Neural progenitor cell (in vitro differentiated cells): ENCODE results near the gene LARGE1. TPM values are rescaled to one million over a fixed set of nuclear protein-coding genes. Genes with fewer than 3 reads are reported as not detected.

Experiments
- DNase-seq: peaks from one replicate; pipeline ENCODE4 v3.0.0-alpha.2; 2016; ENCODE audit warnings: low spot score
- H2AFZ ChIP-seq: fragments of 200-600 bp; sonication (generic); replicated peaks from 2 replicates; pipeline ENCODE4 v1.6.1; 2016; ENCODE audit warnings: antibody characterized with exemption
- H3F3A ChIP-seq: fragments of 200-600 bp; sonication (generic); 2 replicates; pipeline ENCODE4 v1.6.1; 2016; ENCODE audit warnings: antibody characterized with exemption, low read depth
- H3K27ac ChIP-seq: fragments of 200-600 bp; sonication (generic); 2 replicates; pipeline ENCODE4 v1.5.1; 2016; ENCODE audit warnings: mild to moderate bottlenecking
- H3K27me3 ChIP-seq: fragments of 200-600 bp; sonication (generic); 2 replicates; pipeline ENCODE4 v1.6.1; 2016; ENCODE audit warnings: mild to moderate bottlenecking, moderate library complexity
- H3K36me3 ChIP-seq: fragments of 200-600 bp; sonication (generic); 2 replicates; pipeline ENCODE4 v1.5.1; 2016
- H3K4me1 ChIP-seq: fragments of 200-600 bp; sonication (generic); 2 replicates; pipeline ENCODE4 v1.6.1; 2016; ENCODE audit warnings: mixed run types
- H3K4me2 ChIP-seq: fragments of 200-600 bp; sonication (generic); 2 replicates; pipeline ENCODE4 v1.6.1; 2016
- H3K4me3 ChIP-seq: fragments of 200-600 bp; sonication (generic); 2 replicates; pipeline ENCODE4 v1.5.1; 2016
- H3K79me2 ChIP-seq: fragments of 200-600 bp; sonication (generic); 2 replicates; pipeline ENCODE4 v1.6.1; 2016; ENCODE audit warnings: low read depth
- H3K9ac ChIP-seq: fragments of 200-600 bp; sonication (generic); 2 replicates; pipeline ENCODE4 v1.6.1; 2016
- H3K9me3 ChIP-seq: fragments of 200-600 bp; sonication (generic); 2 replicates; pipeline ENCODE4 v1.5.1; 2016; ENCODE audit warnings: low read depth
- H4K20me1 ChIP-seq: fragments of 200-600 bp; sonication (generic); 2 replicates; pipeline ENCODE4 v1.6.1; 2016; ENCODE audit warnings: low read depth
- H3K27ac Mint-ChIP-seq: 3 replicates; pipeline ENCODE4 v1.8.0; 2021; ENCODE audit warnings: mixed read lengths
- H3K27me3 Mint-ChIP-seq: 2 replicates; pipeline ENCODE4 v1.8.0; 2022; ENCODE audit warnings: low read depth, mild to moderate bottlenecking, inconsistent platforms, moderate library complexity, mixed read lengths; ENCODE audit not compliant: insufficient read depth
- H3K36me3 Mint-ChIP-seq: 3 replicates; pipeline ENCODE4 v1.8.0; 2021; ENCODE audit warnings: mixed read lengths
- H3K4me1 Mint-ChIP-seq: 3 replicates; pipeline ENCODE4 v1.8.0; 2021; ENCODE audit warnings: mixed read lengths
- H3K4me3 Mint-ChIP-seq: 3 replicates; pipeline ENCODE4 v1.8.0; 2021; ENCODE audit warnings: mild to moderate bottlenecking, moderate library complexity, mixed read lengths
- H3K9me3 Mint-ChIP-seq: 3 replicates; pipeline ENCODE4 v1.8.0; 2020; ENCODE audit warnings: mixed read lengths
- EZH2 ChIP-seq: fragments of 200-600 bp; sonication (generic); IDR thresholded peaks from 2 replicates; pipeline ENCODE4 v1.6.1; 2017; ENCODE audit warnings: antibody characterized with exemption, mild to moderate bottlenecking, moderate library complexity
- EZH2phosphoT487 ChIP-seq: fragments of 200-600 bp; sonication (generic); IDR thresholded peaks from 2 replicates; pipeline ENCODE4 v1.6.1; 2017; ENCODE audit warnings: antibody characterized with exemption
- total RNA-seq: library from RNA; depleted of rRNA; stranded (reverse); fragments of >200 nt; gene quantifications from 2 replicates; pipeline ENCODE4 v1.2.3, GENCODE V29; 2015; ENCODE audit warnings: low replicate concordance
- TF ChIP-seq, protein P1 (sequence below): fragments of 200-600 bp; sonication (generic); IDR thresholded peaks from 2 replicates; pipeline ENCODE4 v1.5.1; 2017; ENCODE audit warnings: antibody characterized with exemption, mild to moderate bottlenecking

LARGE1 gene
- total RNA-seq, 1 donor from 2014 or later = 24.9 TPM

DNA sequence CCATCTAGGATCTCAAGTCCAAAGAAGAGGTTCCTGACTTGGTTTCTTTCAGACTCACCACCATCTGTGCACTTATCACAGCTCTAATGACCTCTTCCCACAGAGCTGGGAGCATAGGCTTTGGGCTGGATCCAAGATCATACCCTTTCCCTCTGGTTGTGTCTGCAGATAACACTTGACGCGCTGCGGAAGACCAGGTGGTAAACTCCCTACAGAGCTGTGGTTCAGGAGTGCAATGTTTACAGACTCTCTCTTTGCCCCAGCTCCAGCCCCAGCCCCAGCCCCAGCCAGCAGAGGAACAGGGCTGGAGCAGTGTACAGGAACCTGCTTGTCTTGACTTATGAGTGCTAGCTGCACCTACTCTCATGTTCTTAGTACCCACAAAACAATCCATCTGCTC lies 587.7 kb downstream of the LARGE1 start:
- no peaks in the 10 kb centered on the region for H3K4me1 ChIP-seq
- no peak overlapping the region for H2AFZ ChIP-seq
- no peak overlapping the region for H3K4me2 ChIP-seq
- Mint-ChIP-seq H3K36me3 (peaks cover 24% of the 10 kb centered on the region), H3K27me3 (no peaks in the 10 kb centered on the region), H3K4me3 (no peak overlapping the region), H3K4me1 (peaks cover 8% of the 10 kb centered on the region), H3K9me3 (no peaks in the 10 kb centered on the region), H3K27ac (no peak overlapping the region)
- no peaks in the 10 kb centered on the region for H3K36me3 ChIP-seq
- no peak overlapping the region for H3K27ac ChIP-seq
- TF ChIP-seq EZH2phosphoT487 (no peak), EZH2 (no peak)
- TF ChIP-seq, protein P1, sequence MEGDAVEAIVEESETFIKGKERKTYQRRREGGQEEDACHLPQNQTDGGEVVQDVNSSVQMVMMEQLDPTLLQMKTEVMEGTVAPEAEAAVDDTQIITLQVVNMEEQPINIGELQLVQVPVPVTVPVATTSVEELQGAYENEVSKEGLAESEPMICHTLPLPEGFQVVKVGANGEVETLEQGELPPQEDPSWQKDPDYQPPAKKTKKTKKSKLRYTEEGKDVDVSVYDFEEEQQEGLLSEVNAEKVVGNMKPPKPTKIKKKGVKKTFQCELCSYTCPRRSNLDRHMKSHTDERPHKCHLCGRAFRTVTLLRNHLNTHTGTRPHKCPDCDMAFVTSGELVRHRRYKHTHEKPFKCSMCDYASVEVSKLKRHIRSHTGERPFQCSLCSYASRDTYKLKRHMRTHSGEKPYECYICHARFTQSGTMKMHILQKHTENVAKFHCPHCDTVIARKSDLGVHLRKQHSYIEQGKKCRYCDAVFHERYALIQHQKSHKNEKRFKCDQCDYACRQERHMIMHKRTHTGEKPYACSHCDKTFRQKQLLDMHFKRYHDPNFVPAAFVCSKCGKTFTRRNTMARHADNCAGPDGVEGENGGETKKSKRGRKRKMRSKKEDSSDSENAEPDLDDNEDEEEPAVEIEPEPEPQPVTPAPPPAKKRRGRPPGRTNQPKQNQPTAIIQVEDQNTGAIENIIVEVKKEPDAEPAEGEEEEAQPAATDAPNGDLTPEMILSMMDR = no peak
- no peak overlapping the region for H3K4me3 ChIP-seq
- no peaks in the 10 kb centered on the region for H3K27me3 ChIP-seq
- DNase-seq = no peak
- no peaks in the 10 kb centered on the region for H3K79me2 ChIP-seq
- H3F3A ChIP-seq = no peaks in the 10 kb centered on the region
- no peaks in the 10 kb centered on the region for H3K9me3 ChIP-seq
- H3K9ac ChIP-seq = no peak overlapping the region
- no peaks in the 10 kb centered on the region for H4K20me1 ChIP-seq

DNA sequence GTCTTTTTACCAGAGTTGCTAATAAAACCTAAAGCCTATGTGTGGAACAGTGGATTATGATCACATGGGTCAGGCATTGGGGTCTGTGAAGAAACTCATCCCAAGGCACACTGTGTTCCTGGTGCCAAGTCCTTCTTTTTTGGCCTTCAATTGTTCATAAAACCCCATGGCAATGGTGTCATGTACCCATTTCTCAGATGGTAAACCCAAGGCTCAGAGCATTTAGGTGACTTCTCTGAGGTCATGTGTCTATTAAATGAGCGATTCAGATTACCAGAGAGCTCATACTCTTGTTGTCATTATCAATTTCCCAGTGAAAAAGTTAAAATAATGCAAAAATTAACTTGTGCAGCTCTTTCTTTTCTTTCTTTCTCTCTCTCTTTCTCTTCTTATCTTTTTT lies 589.3 kb downstream of the LARGE1 start:
- Mint-ChIP-seq H3K9me3 (no peaks in the 10 kb centered on the region), H3K36me3 (peaks cover 22% of the 10 kb centered on the region), H3K27me3 (no peaks in the 10 kb centered on the region), H3K4me1 (peaks cover 14% of the 10 kb centered on the region), H3K4me3 (no peak overlapping the region), H3K27ac (no peak overlapping the region)
- Histone ChIP-seq H3K9ac (no peak overlapping the region), H3K4me2 (no peak overlapping the region), H3K36me3 (no peaks in the 10 kb centered on the region), H3K4me3 (no peak overlapping the region), H3F3A (no peaks in the 10 kb centered on the region), H4K20me1 (no peaks in the 10 kb centered on the region), H3K27me3 (no peaks in the 10 kb centered on the region), H3K9me3 (no peaks in the 10 kb centered on the region), H3K27ac (no peak overlapping the region), H3K79me2 (no peaks in the 10 kb centered on the region), H2AFZ (no peak overlapping the region), H3K4me1 (no peaks in the 10 kb centered on the region)
- no peak for DNase-seq
- TF ChIP-seq EZH2 (no peak), EZH2phosphoT487 (no peak)
- TF ChIP-seq, protein P1 = no peak

DNA sequence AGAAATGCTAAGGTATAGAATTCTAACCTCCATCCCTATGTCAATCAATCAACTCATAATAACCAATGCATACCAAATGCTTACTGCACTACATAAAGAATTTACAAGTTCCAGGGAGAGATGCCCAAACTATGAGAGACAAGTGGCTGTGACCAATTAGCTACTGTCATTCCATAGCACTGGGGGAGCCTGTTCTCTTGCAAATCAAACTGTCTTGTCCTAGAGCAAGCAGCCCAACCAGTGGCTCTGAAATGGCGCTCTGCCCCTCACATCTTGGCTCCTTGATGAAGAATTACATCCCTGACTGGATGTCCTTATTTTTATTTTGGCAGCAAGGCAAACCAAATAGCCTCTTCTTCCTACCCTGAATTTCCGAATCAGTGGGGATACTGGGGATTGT lies 589.7 kb downstream of the LARGE1 start:
- Mint-ChIP-seq H3K9me3 (no peaks in the 10 kb centered on the region), H3K27ac (no peak overlapping the region), H3K4me3 (no peak overlapping the region), H3K4me1 (peaks cover 19% of the 10 kb centered on the region), H3K27me3 (no peaks in the 10 kb centered on the region), H3K36me3 (peaks cover 20% of the 10 kb centered on the region)
- no peaks in the 10 kb centered on the region for H3F3A ChIP-seq
- H3K4me3 ChIP-seq = no peak overlapping the region
- H3K9me3 ChIP-seq = no peaks in the 10 kb centered on the region
- no peak for DNase-seq
- H3K27me3 ChIP-seq = no peaks in the 10 kb centered on the region
- no peak overlapping the region for H2AFZ ChIP-seq
- H3K4me1 ChIP-seq = no peaks in the 10 kb centered on the region
- H3K27ac ChIP-seq = no peak overlapping the region
- no peak overlapping the region for H3K9ac ChIP-seq
- H3K4me2 ChIP-seq = no peak overlapping the region
- TF ChIP-seq, protein P1 = no peak
- TF ChIP-seq EZH2phosphoT487 (no peak), EZH2 (no peak)
- no peaks in the 10 kb centered on the region for H4K20me1 ChIP-seq
- no peaks in the 10 kb centered on the region for H3K79me2 ChIP-seq
- no peaks in the 10 kb centered on the region for H3K36me3 ChIP-seq
